GM18951 (cell line): ENCODE results near the gene GPSM1.
"Not testable (repeated sequence)": the region's sequence is repeated elsewhere in the genome, so short reads cannot be mapped to it uniquely, and the experiment has no call there.

Experiments
- POLR2A ChIP-seq: IDR thresholded peaks from 4 replicates; pipeline ENCODE4 v1.6.1; 2011; ENCODE audit warnings: mild to moderate bottlenecking; ENCODE audit not compliant: insufficient read length, insufficient read depth; ENCODE audit errors: extremely low read depth
- in situ Hi-C: fragments of 300-500 bp; cut with MboI; formaldehyde crosslinking; loops from one replicate; pipeline ENCODE4 v1.12.0; 2022; ENCODE audit warnings: low sequenced_read_pairs, mixed read lengths, inconsistent platforms; ENCODE audit not compliant: unreplicated experiment

Gene GPSM1

DNA sequence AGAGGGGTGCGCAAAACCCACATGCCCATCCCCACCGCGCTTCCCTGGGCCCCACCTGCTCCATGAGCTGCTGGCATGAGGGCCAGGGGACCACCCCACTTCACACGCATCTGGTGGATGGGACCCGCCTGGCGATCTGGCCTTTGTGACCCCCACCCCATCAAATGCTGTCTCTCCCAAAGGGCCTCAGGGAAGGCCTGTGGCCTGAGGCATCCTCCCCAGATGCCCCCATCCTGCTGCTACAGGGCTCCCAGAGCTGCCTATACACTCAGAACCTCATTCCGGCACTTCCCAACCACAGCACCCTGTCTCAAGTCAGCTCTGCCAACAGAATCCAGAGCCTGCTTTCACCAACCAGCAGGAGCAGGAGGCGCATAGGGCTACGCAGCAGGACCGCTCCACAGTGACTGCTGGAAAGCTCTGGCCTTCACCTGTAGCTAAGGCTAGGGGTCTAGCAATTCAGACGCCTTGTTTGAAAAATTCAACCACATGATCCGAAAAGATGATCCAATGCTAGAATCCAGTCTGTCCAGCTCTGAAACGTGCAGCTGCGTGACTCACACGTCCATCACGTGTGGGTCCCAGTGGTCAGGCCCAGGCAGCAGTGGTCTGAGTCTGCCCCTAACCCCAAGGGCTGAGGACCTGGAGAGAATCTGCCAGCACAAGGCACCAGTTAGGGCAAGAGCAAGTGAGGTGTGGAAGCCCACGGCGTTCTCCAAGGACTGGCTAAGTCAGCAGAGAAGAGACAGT is 74.0 kb downstream of the GPSM1 start:
- in situ Hi-C loops = no loop called here
- no peak for TF ChIP-seq POLR2A

DNA sequence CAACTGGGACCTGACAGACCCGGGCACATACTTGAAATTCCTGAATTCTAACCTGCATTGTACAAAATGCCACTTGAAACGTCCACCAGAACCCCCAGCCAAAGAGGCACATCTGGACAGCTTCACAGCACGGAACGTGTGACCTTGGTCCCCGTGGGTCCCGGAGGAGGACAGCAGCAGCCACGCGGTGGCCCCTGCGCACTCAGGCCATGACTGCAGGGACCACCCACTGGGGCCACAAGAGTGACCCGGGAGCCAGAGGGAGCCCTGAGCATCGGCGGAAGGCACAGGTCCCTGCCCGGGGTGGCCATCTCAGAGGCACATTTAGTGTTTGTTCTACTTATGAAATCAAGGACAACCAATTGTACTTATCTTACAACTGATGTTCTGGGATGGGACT is 74.7 kb downstream of the GPSM1 start:
- in situ Hi-C loops = no loop called here
- no peak for TF ChIP-seq POLR2A

DNA sequence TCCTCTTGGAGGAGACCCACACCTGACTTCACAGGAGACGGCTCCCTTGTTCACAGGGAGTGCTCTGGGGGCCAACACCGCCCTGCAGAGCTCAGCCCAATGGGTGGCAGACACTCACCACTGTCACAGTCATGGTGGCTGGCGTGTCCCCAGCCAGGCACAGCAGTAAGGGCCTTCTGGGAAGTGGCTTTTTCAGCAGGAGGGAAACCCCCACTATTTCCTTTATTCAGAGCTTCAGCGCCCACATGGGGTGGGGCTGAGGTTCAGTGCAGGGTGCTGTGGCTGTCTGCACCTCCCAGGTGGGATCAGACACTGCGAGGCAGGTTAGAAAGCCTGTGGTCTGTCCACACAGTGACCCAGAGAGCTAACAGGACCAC is 76.2 kb downstream of the GPSM1 start:
- in situ Hi-C loops = no loop called here

DNA sequence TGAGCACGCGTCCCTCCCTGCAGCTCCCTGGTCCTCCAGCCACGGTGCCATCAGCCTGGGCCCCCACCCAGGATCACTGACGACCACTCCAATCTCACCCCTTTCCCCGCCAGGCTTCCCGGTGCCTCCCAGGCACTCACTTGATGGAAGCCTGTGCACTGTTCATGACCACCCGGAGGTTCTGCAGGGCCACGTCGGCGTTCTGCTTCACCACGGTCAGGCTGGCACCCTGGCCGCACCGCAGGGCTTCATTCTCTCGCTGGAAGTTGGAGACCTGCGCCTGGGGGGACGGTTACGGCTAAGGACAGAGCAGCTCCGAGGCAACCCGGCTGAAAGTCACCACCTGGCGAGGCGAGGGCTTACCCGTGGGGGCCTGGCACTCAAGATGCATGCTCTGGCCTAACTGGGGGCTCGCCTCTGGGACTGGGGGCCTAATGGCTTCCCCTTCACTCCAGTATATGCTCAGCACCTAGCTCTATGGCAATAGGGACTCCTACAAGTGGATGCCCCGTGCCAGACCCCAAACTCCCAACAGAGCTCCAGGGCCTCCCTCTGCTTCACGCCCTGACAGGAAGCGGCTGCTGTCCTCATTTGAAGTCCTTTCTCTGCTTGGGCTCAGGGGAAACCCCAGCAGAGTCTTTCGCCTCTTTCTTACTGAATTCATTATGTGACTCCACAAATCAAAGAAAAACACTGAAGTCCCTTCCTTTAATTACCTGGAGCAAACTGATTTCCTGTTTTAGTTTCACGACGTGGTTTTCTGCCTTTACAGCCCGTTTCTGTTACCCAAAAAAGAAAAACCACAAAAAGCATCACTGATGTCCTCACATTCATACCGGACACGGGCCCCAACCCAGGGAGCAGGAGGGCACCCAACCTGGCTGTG is 76.8 kb downstream of the GPSM1 start:
- in situ Hi-C loops = no loop called here
- TF ChIP-seq POLR2A = no peak

More for the DNA sequence above, 76.2 kb downstream of the GPSM1 start:
- peak; percentile 20 for TF ChIP-seq POLR2A

DNA sequence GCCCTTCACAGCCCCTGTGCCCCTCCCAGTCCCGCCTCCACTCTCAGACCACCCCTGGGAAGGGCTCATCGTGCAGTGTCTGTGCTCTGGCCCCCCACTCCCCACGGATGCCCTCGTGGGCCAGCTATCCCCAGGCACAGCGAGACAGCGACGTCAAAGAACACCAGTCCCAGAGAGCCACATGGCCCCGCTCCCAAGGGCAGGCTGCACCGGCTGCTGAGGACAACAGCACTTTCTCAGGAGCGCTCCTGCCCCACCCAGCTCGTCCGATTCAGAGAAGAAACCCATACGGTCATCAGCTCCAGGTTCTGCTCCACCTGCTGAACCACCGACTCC is 77.4 kb downstream of the GPSM1 start:
- in situ Hi-C loops = no loop called here
- no peak for TF ChIP-seq POLR2A

DNA sequence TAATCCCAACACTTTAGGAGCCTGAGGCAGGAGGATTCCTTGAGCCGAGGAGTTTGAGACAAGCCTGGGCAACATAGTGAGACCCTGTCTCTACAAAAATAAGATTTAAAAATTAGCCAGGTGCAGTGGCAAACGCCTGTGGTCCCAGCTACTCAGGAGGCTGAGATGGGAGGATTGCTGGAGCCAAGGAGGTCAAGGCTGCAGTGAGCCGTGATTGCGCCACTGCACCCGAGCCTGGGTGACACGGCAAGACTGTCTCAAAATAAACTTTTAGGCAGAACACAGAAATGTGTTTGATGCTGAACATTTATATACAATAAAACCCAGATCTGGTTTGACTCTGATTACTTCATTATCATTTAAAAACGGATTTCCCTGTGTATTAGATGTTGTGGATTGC is 78.1 kb downstream of the GPSM1 start:
- in situ Hi-C loops = no loop called here
- TF ChIP-seq POLR2A = no peak

DNA sequence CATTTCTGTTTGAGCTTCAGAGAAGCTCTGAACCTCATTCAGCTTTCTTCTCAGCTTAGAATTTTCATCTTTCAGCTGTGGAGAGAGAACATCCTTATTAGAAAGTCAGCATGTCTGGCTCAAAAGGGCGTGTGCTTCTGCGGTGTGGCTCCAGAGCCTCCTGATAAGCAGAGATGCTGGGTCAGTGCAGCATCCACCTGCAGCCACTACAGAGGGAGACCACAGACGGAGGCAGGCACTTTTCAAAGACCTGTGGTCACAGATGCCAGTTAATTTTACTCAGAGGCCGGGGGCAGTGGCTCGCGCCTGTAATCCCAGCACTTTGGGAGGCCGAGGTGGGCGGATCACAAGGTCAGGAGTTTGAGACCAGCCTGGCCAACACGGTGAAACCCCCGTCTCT is 78.6 kb downstream of the GPSM1 start:
- in situ Hi-C loops = not testable (repeated sequence)

DNA sequence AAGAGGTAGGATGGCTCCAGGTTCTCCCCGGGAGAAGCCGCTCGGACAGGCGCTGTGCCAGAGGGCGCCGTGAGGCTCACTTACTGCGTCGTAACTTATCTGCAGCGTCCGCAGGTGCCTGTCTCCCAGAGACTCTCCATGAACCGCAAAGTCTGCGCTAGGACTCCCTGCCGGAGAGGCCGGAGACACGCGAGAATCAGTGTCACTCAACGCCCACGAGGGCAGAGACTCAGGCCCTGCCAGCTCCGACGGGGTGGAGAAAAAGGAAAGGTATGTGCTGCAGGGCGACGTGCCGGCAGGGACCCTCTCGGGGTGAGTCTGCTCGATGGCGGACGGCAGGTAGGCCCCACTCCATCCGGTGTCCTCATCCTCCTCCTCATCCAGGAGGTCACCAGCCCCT is 79.7 kb downstream of the GPSM1 start:
- in situ Hi-C loops = not testable (repeated sequence)

DNA sequence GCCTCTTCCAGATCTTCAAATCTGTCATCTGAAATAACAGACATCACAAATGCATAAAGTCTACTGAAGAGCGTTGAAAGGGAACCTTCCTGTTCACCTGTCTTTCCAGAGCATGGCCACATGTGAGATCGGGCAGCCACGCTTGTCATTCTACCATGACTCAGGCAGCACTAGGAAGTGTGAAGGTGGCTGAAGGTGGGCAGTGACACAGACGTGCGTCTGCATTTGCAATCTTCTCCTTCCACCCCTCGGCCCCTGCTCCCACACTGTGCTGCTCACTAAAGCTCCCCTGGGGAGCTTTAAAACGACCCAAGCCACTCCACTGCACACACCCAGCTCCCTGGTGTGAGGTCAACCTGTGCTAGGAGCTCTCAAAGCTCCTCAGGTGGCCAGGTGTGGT is 80.6 kb downstream of the GPSM1 start:
- no peak for TF ChIP-seq POLR2A
- in situ Hi-C loops = no loop called here
